HG03469 (cell line): ENCODE measurements around the gene DLGAP1.
"Not testable (repeated sequence)": the region's sequence is repeated elsewhere in the genome, so short reads cannot be mapped to it uniquely, and the experiment has no call there.

Experiments used
- ATAC-seq: cut with Tn5 transposase; IDR thresholded peaks from one replicate; pipeline ENCODE4 v1.9.1; 2021; ENCODE audit warnings: mild to moderate bottlenecking, moderate library complexity, moderate number of reproducible peaks; ENCODE audit not compliant: unreplicated experiment

The DLGAP1 gene

DNA sequence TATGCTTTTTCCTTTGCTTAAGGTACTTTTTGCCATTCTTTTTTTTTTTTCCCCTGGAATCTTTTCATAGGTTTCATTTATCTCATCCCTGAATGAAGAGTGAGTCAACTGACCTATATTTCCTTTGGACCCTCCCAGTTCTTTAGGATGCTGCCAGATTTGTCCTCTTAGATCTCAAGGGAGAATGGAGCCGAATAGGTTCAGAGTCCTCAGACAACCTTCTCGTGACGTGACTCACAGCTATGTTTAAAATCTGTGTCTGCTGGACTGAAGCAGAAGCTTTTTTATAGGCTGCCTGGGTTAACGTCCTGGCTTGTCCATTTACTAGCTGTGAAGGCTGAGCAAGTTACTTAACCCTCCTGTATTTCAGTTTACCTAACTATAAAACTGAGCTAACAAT, 358.6 kb downstream of the DLGAP1 start:
- ATAC-seq = no peak

DNA sequence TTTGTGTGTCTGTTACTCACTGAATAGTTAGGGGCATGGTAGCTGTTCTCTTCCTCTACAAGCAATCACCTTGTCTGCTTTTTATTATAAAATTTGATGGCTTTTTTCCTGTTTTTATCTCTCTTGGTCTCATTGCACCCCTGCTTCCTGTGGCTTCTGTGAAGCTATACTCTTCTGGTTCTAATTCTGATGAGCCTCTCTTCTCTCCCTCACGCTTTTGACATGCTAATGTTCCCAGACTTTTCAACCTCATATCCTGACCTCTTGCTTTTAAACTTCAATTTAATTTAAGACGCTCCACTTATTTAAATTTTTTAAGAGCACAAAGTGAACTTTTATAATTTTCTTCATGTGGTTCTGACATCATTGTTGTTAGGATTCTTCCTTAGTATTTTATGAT, 361.4 kb downstream of the DLGAP1 start:
- ATAC-seq = no peak

GRCh38 chr18:4084382-4084900, 370.7 kb downstream of the DLGAP1 start:
- no peak for ATAC-seq

GRCh38 chr18:4078246-4078645, 376.9 kb downstream of the DLGAP1 start:
- no peak for ATAC-seq

DNA sequence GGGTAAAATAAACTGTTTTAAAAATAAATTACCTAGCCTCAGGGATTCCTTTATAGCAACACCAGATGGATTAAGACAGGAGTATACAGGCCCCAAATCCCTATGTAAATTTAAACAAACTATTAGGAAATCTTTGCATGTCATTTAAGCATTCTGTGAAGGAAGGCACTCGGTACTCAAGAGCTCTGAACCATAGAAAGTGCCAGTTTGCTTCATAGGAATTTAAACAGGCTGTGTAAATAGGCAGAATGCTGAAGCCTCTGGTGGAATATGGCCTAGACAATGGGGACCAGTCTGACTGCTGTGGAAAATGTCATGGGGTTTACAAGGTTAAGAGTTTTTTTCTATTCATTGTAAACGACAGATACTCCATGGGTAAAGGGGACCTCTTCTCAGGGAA, 377.4 kb downstream of the DLGAP1 start:
- ATAC-seq = no peak

DNA sequence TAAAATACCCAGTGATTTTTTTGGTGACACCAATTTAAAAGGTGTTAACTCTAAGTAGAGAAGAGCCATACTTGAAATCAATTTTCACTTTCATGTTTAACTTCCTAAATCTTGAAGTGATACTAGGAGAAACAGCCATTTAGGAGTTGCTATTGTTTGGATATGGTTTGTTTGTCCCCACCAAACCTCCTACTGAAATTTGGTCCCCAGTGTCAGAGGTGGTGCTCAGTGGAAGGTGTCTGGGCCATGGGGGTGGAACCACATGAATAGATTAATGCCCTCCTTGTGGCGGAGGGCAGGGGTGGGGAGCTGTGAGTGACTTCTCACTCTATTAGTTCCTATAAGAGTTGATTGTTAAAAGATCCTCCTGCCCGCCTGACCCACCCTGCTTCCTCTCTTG, 377.9 kb downstream of the DLGAP1 start:
- no peak for ATAC-seq

DNA sequence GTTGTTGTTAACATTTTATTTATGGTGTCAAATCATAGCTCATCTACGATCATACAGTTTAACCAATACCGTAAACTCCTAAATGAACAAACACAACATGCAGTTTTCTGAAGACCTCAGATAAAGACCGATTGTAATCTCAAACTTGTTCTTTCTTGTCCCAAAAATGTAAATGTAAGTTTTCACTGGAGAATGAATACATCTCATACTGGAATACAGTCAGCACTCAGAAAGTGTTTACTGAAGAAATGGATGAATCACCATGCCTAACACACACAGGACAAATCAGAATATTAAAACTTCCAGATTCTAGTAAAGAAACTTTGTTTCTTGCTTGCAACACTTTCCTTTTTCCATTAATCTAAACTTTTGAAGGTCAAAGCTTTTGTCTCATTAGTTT, 380.5 kb downstream of the DLGAP1 start:
- ATAC-seq = no peak

- ATAC-seq = no peak
Measured at GRCh38 chr18:4069183-4069582, 385.9 kb downstream of the DLGAP1 start.

DNA sequence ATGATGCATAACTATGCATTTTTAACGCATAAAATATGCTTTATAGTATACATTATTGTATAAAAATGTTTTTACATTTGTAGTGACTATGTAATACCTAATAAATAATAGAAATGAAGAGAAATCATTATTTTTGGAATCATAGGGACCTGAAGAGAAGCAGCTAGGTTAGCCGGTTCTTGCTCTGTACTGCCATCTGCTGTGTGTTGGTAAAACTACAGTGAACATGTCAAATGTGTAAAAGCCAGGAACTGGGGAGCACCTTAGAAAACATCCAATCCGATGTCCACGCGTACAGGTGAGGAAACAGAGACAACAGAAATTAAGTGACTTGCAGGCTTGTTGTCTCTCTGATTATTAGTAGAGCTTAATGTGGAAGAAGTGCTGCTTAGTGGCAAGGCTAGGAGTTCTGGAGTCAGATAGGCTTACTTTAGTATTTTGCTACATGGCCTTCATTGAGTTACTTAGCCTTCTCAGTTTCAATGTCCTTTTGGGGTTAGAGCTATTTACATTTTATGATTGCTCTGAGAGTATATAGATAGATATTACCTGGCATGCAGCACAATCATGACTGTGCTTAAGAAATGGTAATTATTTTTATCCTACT, 386.5 kb downstream of the DLGAP1 start:
- ATAC-seq = peak; percentile 85

GRCh38 chr18:4063545-4063944, 391.6 kb downstream of the DLGAP1 start:
- ATAC-seq = no peak

DNA sequence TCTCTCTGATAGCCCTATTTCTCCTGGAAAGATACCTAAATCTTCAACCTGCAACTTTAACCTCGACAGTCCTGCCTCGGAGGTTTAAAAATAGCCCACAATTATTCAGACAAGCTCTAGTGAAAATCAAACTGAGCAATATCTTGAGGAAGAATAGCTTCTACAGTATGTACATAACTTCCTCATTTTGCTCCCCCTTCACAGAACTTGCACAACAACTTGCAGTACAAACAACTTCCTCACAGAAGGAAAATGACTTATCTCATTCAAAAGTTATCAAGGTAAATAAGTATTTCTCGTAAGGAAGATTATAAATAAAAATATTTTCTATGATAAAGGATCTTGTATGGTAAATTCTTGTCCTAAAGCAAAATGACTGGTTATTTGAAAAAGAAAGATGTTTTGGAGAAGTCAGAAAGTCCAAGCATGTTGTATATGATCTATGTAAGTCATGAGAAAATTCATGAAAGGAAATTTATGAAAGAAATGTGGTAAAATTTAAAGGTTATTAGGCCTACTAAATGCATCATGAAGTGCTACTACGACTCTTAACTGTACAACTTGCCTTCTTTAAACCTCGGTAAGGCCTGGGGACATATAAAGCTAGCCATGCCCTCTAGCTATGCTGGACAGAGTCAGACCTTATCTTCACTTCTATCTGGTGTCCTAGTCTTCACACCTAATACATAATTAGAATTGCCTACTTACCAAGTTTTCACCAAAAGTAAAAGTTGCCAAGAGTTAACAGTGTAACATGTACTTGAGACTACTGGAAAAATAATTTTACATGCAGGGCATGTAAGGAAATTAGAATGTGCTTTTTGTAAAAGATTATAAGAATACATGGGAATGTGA, 394.5 kb downstream of the DLGAP1 start:
- no peak for ATAC-seq

GRCh38 chr18:4058179-4058578, 396.9 kb downstream of the DLGAP1 start:
- ATAC-seq = no peak

DNA sequence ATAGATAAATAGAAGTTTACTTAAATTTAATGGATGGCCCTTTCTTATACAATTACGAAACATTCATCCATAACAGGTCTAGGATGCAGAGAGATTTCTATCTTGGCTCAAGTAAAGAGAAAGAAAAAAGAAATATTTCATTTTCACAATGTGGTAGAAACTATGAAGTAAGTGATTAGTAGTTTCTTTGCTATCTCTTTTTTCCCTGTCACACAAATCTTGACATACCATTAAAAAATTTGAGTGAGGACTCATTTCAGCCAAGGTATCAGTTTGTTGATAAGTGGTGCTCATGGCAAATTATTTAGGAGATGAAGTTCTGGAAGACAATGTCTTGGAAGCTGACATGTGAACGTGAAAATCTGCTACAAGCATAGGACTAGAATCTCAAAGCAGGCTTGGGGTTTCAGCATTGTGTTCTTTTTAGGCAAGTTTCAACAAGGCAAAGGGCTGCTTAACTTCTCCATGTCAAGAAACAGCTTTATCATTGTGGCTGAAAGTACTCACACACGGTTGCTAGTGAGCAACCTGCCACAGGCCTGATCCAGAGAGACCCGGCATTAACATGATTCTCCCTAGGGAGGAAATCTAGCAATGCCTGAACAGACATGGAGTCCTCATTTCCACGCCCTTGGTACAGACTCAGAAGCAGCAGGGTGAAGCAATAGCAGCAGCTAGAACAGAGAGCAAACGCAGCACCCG, 414.6 kb downstream of the DLGAP1 start:
- no peak for ATAC-seq

- ATAC-seq = no peak
Measured at GRCh38 chr18:4035521-4035920, 419.6 kb downstream of the DLGAP1 start.

DNA sequence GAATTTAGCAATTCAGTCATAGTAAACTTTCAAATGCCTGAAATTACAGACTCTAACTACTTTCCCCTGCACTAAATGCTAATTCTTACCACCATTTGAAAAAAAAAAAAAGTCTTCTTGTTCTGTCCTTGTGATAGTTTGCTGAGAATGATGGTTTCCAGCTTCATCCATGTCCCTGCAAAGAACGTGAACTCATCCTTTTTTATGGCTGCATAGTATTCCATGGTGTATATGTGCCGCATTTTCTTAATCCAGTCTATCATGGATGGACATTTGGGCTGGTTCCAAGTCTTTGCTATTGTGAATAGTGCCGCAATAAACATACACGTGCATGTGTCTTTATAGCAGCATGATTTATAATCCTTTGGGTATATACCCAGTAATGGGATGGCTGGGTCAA, 420.3 kb downstream of the DLGAP1 start:
- not testable (repeated sequence) for ATAC-seq

DNA sequence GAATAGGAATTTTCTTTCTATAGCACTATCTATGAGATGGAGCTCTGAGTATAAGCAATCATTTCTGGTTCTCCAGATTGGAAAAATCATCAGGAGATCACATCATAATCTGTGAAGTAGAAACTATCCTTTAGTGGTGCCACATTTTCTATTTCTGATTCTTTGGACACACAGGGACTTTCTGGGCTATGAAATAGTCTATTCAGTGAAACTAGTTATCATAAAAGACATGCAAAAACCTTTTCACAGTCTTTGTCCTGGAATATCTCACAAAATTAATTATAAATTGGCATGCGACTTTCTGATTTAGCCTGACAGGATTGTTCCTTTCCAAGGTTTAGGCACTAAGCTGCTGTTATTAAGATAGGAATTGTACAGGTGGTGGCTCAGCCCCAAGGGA, 428.6 kb downstream of the DLGAP1 start:
- ATAC-seq = no peak

DNA sequence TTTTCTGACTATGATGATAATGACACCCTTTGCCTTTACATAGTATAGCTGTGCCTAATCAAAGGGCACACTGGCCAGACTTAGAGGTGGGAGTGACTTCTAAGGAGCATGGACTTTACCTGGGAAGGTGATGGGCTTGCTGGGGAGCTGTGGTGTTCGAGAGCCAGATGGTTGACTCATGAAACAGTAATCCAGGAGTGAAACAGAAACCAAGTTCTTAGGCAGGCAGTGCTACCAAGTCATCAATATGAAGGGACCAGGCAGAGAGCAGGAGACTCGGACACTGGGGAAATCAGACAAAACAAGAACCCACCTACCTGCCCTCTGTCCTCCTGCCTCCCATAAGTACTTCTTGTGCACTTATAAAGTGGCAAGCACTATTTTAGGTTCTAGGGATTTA, 430.4 kb downstream of the DLGAP1 start:
- no peak for ATAC-seq

DNA sequence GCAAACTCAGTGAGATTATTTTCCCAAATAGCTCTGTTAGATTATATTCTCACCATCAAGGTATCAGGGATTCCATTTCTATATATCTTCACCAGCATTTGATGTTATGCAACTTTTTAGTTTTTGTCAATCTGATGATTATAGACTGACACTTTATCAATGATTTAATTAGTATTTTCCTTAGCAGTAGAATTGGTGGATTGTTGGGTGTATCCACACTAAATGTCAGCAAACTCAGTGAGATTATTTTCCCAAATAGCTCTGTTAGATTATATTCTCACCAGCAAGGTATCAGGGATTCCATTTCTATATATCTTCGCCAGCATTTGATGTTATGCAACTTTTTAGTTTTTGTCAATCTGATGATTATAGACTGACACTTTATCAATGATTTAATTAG, 432.4 kb downstream of the DLGAP1 start:
- ATAC-seq = not testable (repeated sequence)

DNA sequence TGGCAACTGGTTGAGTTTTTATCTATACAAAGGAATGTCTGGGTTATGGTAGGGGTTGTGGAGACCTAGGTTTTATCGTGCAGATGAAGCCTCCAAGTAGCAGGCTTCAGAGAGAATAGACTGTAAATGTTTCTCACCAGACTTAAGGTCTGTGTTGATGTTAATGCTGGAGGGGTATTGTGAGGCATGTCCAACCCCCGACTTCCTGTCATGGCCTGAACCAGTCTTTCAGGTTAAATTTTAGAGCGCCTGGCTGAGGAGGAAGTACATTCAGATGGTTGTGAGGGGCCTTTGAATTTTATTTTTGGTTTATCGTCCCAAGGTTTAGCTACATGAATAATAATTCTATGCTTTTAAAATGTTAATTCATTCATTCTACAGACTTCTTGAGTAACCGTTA, 435.1 kb downstream of the DLGAP1 start:
- no peak for ATAC-seq

- peak; percentile 75 for ATAC-seq
Measured at GRCh38 chr18:4017480-4017879, 437.6 kb downstream of the DLGAP1 start.

DNA sequence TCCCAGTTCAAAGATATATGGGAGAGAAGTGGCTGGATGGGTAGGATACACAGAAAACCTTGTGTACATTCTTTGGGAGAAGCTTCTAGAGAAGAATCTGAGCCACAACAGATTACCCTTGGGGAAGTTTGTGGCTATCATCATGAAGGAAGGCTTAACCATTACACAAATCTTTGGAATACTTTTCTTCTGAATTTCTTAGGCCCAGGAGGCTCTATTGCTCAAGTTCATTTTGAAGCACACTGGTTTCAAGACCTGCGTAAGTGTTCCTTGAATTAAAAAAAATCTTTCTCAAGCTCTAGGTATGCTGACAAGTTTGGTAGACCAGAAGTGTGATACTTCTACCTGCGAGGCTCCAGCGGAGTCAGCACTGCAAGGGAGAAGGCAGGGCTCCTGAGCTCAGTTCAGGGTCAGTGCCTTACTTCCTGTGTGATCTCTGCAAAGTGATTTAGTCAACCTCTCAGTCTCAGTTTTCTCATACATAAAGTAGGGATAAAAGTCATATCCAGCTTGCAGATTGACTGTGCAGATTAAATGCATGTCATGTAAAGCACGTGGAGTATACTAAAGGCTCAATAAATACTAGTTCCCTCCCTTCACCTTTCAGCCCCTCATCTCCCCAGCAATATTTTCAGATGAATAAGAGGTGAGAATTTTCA, 438.6 kb downstream of the DLGAP1 start:
- ATAC-seq = no peak
